NCI-H2081 treated with DMSO at 0.1 percent for 48 hours (cell line): Measurements from ENCODE around the gene MED25.
A peak's percentile ranks its signal among the peaks of the same experiment; 100 is the strongest.

Source experiments
- DNase-seq: peaks from one replicate; lab custom pipeline; 2025; lab: John Stamatoyannopoulos, UW

The MED25 gene

GRCh38 chr19:49873834-49874233 is 55.7 kb downstream of the MED25 start:
- DNase-seq = no peak

GRCh38 chr19:49874503-49875157 is 56.5 kb downstream of the MED25 start:
- DNase-seq = no peak

GRCh38 chr19:49875177-49875576 is 57.1 kb downstream of the MED25 start:
- DNase-seq = no peak

- DNase-seq = no peak
Measured at GRCh38 chr19:49875857-49876421, 57.9 kb downstream of the MED25 start.

GRCh38 chr19:49876422-49877019 is 58.4 kb downstream of the MED25 start:
- DNase-seq = peak; percentile 90

DNA sequence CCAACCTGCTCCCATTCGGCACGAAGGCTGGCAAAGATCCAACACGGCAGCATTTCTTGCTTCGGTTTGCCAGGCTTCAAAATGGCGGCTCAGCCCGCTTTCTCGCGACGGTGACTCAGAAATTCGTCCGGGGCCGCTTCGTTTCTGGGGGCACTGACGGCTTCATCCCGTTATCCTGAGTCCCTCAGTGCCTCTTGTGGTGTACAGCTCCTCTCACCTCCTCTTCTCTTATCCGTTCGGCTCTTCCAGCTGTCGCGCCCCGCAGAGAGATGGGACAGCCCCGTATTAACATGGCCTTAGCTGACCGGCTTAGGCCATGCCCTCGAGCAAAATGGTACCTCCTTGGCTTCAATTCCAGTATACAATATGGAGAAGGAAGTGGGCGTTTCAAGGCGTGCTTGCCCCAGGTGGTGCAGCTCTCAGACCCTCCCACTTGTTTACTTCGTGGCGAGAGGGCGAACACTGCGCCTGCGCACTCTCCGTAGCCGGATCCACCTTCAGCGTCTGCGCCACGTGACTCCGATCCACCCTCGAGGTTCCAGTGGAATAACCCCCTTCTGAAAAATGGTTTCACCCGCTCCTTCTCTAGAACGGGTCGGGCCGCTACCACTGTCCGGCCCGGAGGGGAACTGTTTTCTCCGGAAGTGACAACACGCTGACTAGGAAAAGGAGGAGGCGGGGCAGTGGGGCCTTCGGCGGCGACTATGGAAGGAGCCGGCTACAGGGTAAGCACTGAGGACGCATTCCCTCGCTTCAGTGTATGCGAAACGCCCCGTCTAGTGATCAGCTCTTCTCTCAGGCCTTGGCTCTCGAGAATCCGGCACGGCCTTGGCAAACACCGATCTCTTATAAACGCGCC is 59.2 kb downstream of the MED25 start, which contains the start of the genes AKT1S1 and TBC1D17:
Gene AKT1S1, minus strand, starts transcription at position 336 of the 859 bp plus-strand sequence. CDS start 4,060 bp downstream, outside the sequence.
Gene TBC1D17, plus strand, starts transcription at position 683 of the 859 bp plus-strand sequence. Its CDS starts 22 bp downstream, at position 705.
- peak; percentile 98 for DNase-seq

- DNase-seq = peak; percentile 55
Measured at GRCh38 chr19:49877879-49878743, 60.0 kb downstream of the MED25 start.

DNA sequence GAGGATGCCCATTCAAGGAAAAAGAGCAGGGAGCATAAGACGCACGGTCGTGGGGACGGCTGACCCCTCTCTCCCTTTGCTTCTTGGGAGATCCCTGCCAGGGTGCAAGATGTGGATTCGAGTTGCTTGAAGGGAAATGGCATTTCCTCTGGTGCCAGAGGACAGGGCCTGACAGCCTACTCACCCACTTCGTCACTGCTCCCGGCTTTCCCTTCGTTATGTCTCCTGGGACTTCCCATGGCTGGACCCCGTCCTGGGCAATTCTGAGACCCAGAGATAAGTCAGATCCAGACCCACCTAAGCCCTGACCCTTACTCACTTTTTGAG is 60.6 kb downstream of the MED25 start:
- DNase-seq = no peak

GRCh38 chr19:49879243-49879963 is 61.3 kb downstream of the MED25 start:
- no peak for DNase-seq

GRCh38 chr19:49880162-49880869 is 62.2 kb downstream of the MED25 start:
- DNase-seq = no peak

DNA sequence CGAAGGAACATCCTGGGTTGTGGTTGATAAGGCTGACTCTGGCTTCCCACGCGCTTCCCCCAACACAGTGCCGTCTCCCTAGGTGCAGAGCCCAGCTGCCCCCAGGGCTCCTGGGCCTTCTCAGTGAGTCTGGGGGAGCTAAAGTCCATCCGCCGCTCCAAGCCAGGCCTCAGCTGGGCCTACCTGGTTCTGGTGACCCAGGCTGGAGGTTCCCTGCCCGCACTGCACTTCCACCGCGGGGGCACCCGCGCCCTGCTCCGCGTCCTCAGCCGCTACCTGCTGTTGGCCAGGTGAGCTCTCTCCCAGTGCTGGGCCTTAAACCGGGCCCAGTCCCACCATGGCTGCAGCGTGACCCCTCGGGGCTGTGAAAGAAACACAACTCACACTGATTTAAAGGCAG is 63.1 kb downstream of the MED25 start:
- DNase-seq = no peak

GRCh38 chr19:49881672-49882394 is 63.7 kb downstream of the MED25 start:
- DNase-seq = no peak

DNA sequence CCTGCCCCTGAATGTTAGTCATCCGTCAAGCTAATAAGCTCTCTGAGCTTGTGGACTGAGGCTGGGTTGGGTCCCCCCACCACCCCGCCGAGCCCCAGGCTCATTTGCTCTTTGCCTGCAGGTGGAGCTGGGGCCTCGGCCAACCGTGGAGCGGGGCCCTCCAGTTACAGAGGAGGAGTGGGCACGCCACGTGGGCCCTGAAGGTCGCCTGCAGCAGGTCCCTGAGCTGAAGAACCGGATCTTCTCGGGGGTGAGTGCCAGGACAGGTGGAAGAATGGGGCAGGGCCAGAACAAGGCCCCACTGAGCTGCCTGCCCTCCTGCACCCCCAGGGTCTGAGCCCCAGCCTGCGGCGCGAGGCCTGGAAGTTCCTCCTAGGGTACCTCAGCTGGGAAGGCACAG is 64.6 kb downstream of the MED25 start:
- DNase-seq = no peak

- DNase-seq = no peak
Measured at GRCh38 chr19:49883094-49883493, 65.0 kb downstream of the MED25 start.

DNA sequence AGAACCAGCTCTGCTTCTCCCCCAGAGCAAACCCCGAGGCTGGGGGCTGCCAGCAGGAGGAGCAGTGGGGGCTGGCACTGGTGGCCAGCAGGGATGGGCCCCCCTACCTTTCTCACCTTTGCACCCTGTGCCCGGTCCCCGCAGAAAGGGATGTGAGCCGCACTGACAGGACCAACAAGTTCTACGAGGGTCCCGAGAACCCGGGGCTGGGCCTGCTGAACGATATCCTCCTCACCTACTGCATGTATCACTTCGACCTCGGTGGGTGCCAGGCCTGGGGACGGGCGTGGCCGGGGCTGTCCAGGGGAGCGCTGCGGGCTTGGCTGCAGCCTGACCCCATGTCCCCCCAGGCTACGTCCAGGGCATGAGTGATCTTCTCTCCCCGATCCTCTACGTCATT is 66.0 kb downstream of the MED25 start:
- no peak for DNase-seq

- no peak for DNase-seq
Measured at GRCh38 chr19:49884760-49885159, 66.7 kb downstream of the MED25 start.
